ENCODE data around the gene ORAI3. TPM values are rescaled to one million over a fixed set of nuclear protein-coding genes. Genes with fewer than 3 reads are reported as not detected.

ORAI3 gene
- total RNA-seq, 1 donor from 2014 or later = 39.0 TPM

DNA sequence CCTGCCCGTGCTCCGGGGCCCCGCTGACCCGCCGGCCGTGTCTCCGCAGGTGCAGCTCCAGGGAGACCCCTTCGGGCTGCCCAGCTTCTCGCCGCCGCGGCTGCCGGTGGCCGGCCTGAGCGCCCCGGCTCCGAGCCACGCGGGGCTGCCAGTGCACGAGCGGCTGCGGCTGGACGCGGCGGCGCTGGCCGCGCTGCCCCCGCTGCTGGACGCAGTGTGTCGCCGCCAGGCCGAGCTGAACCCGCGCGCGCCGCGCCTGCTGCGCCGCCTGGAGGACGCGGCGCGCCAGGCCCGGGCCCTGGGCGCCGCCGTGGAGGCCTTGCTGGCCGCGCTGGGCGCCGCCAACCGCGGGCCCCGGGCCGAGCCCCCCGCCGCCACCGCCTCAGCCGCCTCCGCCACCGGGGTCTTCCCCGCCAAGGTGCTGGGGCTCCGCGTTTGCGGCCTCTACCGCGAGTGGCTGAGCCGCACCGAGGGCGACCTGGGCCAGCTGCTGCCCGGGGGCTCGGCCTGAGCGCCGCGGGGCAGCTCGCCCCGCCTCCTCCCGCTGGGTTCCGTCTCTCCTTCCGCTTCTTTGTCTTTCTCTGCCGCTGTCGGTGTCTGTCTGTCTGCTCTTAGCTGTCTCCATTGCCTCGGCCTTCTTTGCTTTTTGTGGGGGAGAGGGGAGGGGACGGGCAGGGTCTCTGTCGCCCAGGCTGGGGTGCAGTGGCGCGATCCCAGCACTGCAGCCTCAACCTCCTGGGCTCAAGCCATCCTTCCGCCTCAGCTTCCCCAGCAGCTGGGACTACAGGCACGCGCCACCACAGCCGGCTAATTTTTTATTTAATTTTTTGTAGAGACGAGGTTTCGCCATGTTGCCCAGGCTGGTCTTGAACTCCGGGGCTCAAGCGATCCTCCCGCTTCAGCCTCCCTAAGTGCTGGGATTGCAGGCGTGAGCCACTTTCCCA, 46.6 kb upstream of the ORAI3 start:
- no peaks in the 10 kb centered on the region for H3K27me3 ChIP-seq
- no peaks in the 10 kb centered on the region for H3K36me3 ChIP-seq
- TF ChIP-seq, protein P1, sequence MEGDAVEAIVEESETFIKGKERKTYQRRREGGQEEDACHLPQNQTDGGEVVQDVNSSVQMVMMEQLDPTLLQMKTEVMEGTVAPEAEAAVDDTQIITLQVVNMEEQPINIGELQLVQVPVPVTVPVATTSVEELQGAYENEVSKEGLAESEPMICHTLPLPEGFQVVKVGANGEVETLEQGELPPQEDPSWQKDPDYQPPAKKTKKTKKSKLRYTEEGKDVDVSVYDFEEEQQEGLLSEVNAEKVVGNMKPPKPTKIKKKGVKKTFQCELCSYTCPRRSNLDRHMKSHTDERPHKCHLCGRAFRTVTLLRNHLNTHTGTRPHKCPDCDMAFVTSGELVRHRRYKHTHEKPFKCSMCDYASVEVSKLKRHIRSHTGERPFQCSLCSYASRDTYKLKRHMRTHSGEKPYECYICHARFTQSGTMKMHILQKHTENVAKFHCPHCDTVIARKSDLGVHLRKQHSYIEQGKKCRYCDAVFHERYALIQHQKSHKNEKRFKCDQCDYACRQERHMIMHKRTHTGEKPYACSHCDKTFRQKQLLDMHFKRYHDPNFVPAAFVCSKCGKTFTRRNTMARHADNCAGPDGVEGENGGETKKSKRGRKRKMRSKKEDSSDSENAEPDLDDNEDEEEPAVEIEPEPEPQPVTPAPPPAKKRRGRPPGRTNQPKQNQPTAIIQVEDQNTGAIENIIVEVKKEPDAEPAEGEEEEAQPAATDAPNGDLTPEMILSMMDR (IDR thresholded peaks at IDR 0.05) = peak in 1 of 3 experiments; percentile 75
- no peaks in the 10 kb centered on the region for H3K9me3 ChIP-seq
- H3K27ac ChIP-seq = peak overlapping the region; percentile 86 to 92
- H3K4me1 ChIP-seq = peaks cover 4 to 5% of the 10 kb centered on the region in 2 donors
- DNase-seq (ENCODE audit: low spot score in 2 of 2) = peak in 1 of 2 donors; percentile 80
- intact Hi-C loops (cut with DNase I) = loop anchor here (1.0 kb wide), 2 partner anchors 27 to 58 kb away; no protein-coding TSS in a partner anchor
- H3K4me3 ChIP-seq = peak overlapping the region; percentile 76 to 82

DNA sequence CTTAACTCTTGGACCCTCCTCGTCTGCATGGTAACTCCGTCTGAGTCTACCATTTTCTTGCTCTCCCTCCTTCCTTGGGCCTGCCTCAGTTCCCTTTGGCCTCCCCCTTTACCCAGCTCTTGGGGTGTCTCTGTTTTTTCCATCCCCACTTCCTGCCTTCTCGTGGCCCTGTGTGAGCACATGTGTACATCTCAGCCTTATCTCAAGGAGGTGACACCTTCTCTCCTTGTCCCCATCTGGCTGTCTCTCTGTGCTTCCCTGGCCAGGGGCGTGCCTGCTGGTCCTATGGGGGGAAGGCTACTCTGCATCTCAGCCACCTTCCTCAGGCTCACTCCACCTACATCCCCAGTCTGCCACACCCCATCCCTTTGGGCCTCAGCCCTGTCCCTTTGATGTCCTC, 45.9 kb upstream of the ORAI3 start:
- intact Hi-C loops (cut with DNase I) = no loop called here
- peak overlapping the region in 1 of 2 donors; percentile 82 for H3K4me3 ChIP-seq

DNA sequence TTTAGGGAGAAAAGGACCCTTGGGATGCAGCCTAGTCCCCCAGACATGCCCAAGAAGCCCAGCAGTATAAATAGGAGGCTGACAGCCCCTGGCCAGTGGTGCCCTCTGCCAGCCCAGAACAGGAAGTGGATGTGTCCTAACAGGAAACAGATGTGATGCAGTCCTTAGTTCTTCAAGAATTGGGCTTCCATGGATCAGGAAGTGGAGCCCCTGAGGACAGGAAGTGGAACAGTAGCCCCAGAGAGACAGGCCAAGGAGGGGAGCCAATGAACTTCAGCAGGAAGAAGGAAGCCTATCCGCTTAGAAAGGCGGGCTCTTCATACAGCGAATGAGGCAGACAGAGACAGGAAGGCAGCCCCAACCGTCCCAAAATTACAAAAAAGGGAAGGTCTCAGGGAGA, 45.3 kb upstream of the ORAI3 start:
- Histone ChIP-seq H3K27me3 (no peaks in the 10 kb centered on the region), H3K9me3 (no peaks in the 10 kb centered on the region), H3K4me3 (no peak overlapping the region), H3K27ac (peak overlapping the region; percentile 86 to 92), H3K36me3 (no peaks in the 10 kb centered on the region), H3K4me1 (peaks cover 2 to 4% of the 10 kb centered on the region in 2 donors)
- DNase-seq (ENCODE audit: low spot score in 2 of 2) = peak in 1 of 2 donors; percentile 78
- intact Hi-C loops (cut with DNase I) = no loop called here
- TF ChIP-seq, protein P1 (IDR thresholded peaks at IDR 0.05) = no peak

More for the DNA sequence above, 45.9 kb upstream of the ORAI3 start:
- no peak for DNase-seq (ENCODE audit: low spot score in 2 of 2)
- H3K27me3 ChIP-seq = no peaks in the 10 kb centered on the region
- TF ChIP-seq, protein P1 (IDR thresholded peaks at IDR 0.05) = no peak
- H3K4me1 ChIP-seq = peaks cover 2 to 5% of the 10 kb centered on the region in 2 donors
- no peaks in the 10 kb centered on the region for H3K9me3 ChIP-seq
- peak overlapping the region; percentile 86 to 92 for H3K27ac ChIP-seq
- H3K36me3 ChIP-seq = no peaks in the 10 kb centered on the region

DNA sequence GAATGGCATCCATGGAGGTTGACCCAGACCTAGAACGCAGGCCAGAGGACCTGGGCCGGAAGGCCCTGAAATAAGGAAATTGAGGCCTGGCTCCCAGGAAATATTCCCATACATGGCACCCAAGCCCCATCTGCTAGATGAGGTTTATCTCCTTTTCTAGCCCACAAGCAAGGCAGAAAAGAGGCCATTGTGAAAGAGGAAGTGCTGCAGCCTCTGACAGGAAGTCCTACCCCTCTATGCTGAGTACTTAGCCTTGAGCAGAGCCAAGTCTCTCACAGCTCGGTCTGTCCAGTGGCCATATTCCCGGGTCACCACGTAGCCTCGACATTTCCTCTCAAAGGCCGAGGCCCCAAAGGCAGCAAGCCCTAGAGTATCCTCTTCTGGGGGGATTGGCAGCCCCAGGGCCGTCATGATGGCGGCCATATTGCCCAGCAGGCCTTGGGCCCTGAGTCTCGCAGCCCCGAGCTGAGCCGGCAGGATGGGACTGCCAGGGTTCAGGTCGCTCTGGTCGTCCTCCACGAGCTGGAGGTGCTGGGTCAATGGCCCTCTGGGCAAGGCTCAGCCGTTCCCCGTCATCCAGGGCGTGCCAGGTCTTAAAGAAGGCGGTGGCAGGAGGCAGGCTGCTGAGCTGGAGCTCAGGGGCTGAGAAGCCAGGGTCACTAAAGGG, 44.6 kb upstream of the ORAI3 start:
- H3K36me3 ChIP-seq = no peaks in the 10 kb centered on the region
- H3K4me3 ChIP-seq = no peak overlapping the region
- intact Hi-C loops (cut with DNase I) = no loop called here
- no peak for DNase-seq (ENCODE audit: low spot score in 2 of 2)
- TF ChIP-seq, protein P1 (IDR thresholded peaks at IDR 0.05) = no peak
- H3K4me1 ChIP-seq = peaks cover 2 to 3% of the 10 kb centered on the region in 2 donors
- H3K27ac ChIP-seq = peak overlapping the region; percentile 39 to 86
- no peaks in the 10 kb centered on the region for H3K9me3 ChIP-seq
- H3K27me3 ChIP-seq = no peaks in the 10 kb centered on the region

DNA sequence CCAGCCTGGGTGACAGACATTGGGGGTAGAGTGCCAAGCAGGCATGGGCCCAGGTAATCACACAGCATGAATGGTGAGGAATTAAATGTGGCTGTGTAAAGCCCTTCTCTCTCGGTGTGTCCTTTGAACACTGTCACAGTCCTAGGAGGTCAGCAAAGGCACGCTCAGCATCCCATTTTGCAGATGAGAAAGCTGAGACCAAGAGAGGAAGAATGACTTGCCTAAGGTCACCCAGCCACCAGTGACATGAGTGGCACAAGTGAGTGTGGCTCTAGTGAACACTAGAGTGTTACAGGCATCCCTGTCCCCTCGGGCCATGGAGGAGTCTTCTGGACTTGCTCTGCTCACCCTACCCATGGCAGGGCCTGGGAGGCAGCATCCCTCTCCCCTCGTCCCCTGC, 41.8 kb upstream of the ORAI3 start:
- Histone ChIP-seq H3K36me3 (no peaks in the 10 kb centered on the region), H3K4me1 (peaks cover 2 to 3% of the 10 kb centered on the region in 2 donors), H3K9me3 (no peaks in the 10 kb centered on the region), H3K27ac (no peak overlapping the region), H3K27me3 (no peaks in the 10 kb centered on the region), H3K4me3 (no peak overlapping the region)
- TF ChIP-seq, protein P1 (IDR thresholded peaks at IDR 0.05) = no peak
- no peak for DNase-seq (ENCODE audit: low spot score in 2 of 2)
- intact Hi-C loops (cut with DNase I) = no loop called here

Measured in ascending aorta (tissue), 2 donors.